Left kidney (tissue), 2 donors: ENCODE measurements around the gene TBRG4. TPM values are rescaled to one million over a fixed set of nuclear protein-coding genes. Genes with fewer than 3 reads are reported as not detected.

Source experiments
- DNase-seq: peaks from one replicate; pipeline ENCODE4 v3.0.0-alpha.2; 2013
- polyA plus RNA-seq: library from polyadenylated mRNA; unstranded; fragments of 120-200 nt; gene quantifications from one replicate; pipeline ENCODE4 v1.2.1, GENCODE V29; 2013; ENCODE audit not compliant: insufficient read length

TBRG4 gene
- polyA plus RNA-seq, 1 donor, result 55.2 TPM

- no peak for DNase-seq
These were observed 35.3 kb upstream of the TBRG4 start for GRCh38 chr7:45146531-45147379.

DNA sequence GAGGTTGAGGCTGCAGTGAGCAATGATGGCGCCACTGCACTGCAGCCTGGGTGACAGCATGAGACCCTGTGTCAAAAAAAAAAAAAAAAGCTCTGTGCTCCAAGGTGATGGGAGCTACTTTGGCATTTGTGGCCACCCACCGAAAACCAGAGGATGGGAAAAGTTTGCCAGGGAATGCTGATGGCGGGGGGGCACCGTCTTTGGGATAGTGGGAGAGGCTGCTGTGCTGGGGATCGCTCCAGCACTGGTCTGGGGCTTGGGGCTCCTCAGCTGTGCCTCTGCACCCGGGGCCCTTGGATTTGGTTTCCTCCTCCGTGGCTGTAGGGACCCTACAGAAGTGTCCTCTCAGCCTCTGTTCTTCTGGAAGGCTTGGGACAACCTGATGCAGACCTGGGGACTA, 34.4 kb upstream of the TBRG4 start:
- no peak for DNase-seq

GRCh38 chr7:45143616-45144015, 32.1 kb upstream of the TBRG4 start:
- no peak for DNase-seq

DNA sequence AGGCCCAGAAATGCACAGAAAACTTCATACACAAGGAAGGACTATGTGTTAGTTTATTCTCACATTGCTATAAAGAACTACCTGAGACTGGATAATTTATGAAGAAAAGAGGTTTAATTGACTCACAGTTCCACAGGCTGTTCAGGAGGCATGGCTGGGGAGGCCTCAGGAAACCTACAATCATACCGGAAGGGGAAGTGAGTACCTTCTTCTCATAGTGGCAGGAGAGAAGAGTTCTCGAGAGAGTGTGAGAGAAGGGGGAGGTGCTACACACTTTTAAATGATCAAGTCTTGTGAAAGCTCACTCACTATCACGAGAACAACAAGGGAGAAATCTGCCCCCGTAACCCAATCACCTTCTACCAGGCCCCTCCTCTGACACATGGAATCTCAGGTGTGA, 29.3 kb upstream of the TBRG4 start:
- DNase-seq, result no peak

GRCh38 chr7:45138433-45139267, 27.2 kb upstream of the TBRG4 start:
- no peak for DNase-seq

- DNase-seq, result peak; percentile 79
These were observed 24.9 kb upstream of the TBRG4 start for GRCh38 chr7:45136106-45137060.

- no peak for DNase-seq
These were observed 22.4 kb upstream of the TBRG4 start for GRCh38 chr7:45133877-45134276.

DNA sequence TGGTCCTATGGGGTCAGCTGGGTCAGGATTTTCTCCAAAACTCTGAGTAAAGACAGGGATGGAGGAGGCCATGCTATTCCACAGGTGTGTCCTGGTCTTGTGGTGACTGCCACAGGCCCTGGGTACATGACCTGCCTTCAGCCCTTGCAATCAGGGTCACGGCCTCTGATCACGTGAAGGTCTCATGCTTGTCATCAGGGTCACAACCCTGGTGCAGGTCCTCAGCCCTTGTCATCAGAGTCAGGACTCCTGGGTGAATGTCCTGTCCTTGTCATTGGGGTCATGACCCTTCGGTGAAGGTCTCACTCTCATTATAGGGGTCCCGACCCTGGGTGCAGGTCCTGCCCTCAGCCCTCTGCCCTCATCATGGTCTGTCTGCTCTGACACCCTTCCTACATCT, 21.9 kb upstream of the TBRG4 start:
- no peak for DNase-seq

DNA sequence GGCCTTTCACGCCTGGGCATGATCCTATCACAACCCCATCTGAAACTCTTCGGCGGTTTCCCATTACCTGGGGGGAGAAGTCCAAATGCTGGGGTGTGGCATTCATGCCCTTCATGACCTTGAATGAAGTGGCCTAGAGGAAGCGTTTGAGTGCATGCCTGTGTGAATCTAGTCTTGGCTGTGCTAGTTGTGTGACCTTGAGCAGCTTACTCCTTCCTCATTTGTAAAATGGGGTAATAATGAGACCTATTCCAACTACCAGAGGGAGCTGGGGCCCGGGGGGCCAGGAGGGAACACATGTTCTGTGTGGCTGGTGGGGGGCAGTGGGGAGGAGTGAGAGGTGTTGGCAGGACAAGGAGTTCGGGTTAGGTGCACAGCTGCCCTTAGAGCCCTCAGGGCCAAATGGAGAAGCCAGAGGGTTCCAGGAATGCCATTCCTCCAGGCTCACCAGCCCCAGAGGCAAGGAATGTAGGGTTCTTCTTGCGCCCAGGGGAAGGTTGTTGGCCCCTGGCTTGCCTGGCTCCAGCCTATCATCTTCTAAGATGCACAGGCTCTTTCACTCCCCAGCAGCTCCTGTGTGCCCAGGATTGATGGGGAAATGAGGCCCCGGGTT, 21.3 kb upstream of the TBRG4 start:
- DNase-seq, result no peak

- no peak for DNase-seq
These were observed 20.4 kb upstream of the TBRG4 start for GRCh38 chr7:45131891-45132290.

GRCh38 chr7:45130910-45131309, 19.4 kb upstream of the TBRG4 start:
- DNase-seq, result no peak

- DNase-seq, result no peak
These were observed 18.4 kb upstream of the TBRG4 start for GRCh38 chr7:45129906-45130305.

GRCh38 chr7:45129181-45129800, 17.8 kb upstream of the TBRG4 start:
- DNase-seq, result no peak

GRCh38 chr7:45126920-45127319, 15.4 kb upstream of the TBRG4 start:
- DNase-seq, result no peak

DNA sequence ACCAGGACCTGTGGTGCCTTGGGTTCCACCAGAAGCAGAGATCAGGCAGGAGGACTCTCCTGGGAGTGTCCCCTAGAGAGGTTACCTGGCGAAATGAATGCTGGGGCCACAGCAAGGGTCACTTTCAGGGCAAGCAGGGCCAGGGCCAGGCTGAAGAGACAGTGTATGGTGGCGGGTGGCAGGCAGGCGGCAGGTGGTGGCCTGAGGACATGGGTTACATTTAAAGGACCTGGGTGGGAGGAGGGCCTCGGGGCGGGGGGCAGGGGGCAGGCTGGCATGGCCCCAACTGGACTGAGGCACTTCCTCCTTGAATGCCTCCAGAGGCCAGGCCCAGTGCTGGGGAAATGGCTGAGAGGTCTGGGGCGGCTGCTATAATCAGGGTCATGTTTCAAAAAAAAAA, 14.7 kb upstream of the TBRG4 start:
- DNase-seq, result no peak

DNA sequence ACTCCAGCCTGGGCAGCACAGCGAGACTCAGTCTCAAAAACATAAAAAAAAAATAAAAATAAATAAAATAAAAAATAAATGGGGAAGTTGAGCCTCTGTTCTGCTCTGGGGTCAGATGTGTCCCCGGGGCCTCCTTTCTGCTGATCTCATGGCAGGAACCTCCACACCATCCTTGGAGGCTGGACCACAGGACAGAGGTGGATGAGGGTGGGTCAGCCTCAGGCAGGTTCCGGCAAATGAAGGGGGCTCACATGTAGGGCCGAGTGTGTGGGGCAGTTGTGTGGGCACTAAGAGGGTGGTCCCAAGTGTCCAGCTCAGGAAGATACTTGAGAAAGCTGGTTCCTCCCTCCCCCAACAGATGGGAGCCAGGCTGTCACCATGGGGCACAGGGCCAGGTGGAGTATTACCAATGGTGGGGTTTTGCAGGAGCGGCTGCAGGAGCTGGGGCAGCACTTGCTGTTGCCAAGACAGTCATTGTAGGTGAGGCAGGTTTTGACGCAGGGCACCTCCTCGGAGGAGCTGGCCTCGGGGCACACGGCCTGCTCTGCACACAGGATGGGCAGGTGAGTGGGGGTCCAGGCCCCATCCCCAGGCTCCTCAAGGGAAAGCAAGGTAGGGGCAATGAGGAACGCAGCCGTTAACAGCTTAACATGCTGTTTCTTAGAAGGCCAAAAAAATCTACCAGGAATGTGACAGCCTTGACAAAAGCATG, 13.9 kb upstream of the TBRG4 start:
- DNase-seq, result no peak

DNA sequence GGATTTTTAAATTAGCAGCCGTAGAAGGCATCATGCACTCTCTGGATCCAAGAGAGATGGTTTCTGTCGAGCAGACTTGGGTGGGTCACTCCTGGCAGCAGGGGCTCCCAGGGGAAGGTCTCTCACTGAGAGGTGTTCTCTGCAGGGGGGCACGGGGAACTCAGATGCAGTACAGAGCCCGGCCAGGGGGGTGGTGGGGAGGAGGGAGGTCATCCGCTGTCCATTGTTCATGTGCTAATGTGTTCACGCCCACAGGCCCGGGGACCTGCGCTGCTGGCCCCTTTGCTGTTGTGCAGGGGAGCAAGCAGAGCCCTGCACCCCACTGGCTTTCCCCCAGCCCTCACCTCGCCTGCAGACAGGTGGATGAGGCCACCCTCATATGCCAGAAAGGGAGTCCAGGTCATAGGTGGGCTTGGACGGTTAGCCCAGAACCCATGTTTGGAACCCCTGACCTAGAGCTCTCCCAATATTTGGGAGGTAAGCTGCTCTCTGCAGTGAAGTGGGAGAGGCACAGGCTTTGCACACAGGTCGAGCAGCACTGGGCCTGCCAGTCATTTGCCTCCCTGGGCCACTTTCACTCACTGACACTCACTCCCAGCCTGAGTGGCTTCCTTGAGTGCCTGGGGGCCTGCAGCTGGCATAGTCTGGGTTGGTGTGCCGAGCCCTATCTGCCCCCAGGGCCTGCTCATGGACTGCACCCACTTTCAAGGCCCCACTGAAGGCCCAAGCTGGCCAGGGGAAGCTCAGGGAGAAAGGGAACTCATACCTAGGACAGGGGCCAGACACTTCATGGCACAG, 12.6 kb upstream of the TBRG4 start:
- no peak for DNase-seq

- no peak for DNase-seq
These were observed 11.7 kb upstream of the TBRG4 start for GRCh38 chr7:45122975-45123860.

- DNase-seq, result no peak
These were observed 8.1 kb upstream of the TBRG4 start for GRCh38 chr7:45119550-45119949.
